Fibroblast of lung (primary cell): ENCODE data around the gene BCAT1.

Source experiments
- EZH2 ChIP-seq: IDR thresholded peaks from 2 replicates; pipeline ENCODE4 v1.5.1; 2012; ENCODE audit warnings: low read length, control low read depth, mild to moderate bottlenecking; ENCODE audit errors: missing control alignments
- TF ChIP-seq, protein P1 (sequence below), 2 donors: IDR thresholded peaks in 1 of 2; conservative IDR thresholded peaks in 1 of 2; 1 replicate in 1 of 2; 2 replicates in 1 of 2; pipeline ENCODE4 v1.5.1; 2011 to 2012; ENCODE audit warnings: low read length in 2 of 2, control low read depth in 1 of 2, inconsistent platforms in 1 of 2, low read depth in 1 of 2, mild to moderate bottlenecking in 1 of 2

DNA sequence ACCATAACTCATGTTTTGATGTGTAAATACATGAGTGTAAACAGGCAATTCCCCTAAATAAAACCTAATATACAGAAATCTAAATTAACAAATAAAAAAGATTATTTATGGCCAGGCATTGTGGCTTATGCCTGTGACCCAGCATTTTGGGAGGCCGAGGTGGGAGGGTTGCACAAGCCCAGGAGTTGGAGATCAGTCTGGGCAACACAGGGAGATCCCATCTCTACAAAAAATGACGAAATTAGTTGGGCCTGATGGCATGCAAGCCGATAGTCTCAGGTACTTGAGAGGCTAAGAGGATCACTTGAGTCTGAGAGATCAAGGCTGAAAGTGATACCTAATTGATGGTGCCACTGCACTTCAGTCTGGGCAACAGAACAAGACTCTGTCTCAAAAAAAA lies 48.7 kb downstream of the BCAT1 start:
- TF ChIP-seq, protein P1, sequence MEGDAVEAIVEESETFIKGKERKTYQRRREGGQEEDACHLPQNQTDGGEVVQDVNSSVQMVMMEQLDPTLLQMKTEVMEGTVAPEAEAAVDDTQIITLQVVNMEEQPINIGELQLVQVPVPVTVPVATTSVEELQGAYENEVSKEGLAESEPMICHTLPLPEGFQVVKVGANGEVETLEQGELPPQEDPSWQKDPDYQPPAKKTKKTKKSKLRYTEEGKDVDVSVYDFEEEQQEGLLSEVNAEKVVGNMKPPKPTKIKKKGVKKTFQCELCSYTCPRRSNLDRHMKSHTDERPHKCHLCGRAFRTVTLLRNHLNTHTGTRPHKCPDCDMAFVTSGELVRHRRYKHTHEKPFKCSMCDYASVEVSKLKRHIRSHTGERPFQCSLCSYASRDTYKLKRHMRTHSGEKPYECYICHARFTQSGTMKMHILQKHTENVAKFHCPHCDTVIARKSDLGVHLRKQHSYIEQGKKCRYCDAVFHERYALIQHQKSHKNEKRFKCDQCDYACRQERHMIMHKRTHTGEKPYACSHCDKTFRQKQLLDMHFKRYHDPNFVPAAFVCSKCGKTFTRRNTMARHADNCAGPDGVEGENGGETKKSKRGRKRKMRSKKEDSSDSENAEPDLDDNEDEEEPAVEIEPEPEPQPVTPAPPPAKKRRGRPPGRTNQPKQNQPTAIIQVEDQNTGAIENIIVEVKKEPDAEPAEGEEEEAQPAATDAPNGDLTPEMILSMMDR (conservative IDR thresholded peaks at IDR 0.05 in 1 of 2, IDR thresholded peaks at IDR 0.05 in 1 of 2; ENCODE audit: low read depth in 1 of 2, low read length in 2 of 2) = no peak
- TF ChIP-seq EZH2 = no peak
